Bronchial epithelial cell (primary cell): Measurements from ENCODE around the gene SDC1. TPM values are rescaled to one million over a fixed set of nuclear protein-coding genes. Genes with fewer than 3 reads are reported as not detected.

Experiments used
- DNase-seq: peaks from one replicate; pipeline ENCODE4 v3.0.0-alpha.2; 2010; ENCODE audit warnings: low read depth
- FAIRE-seq: peaks from 2 replicates; lab custom pipeline; 2011; peaks lifted over from hg19 to GRCh38; lab: Jason Lieb, UNC
- H3K27me3 ChIP-seq: 2 replicates; pipeline ENCODE4 v1.5.1; 2011; ENCODE audit warnings: low read length; ENCODE audit not compliant: control insufficient read depth, insufficient read depth
- H3K36me3 ChIP-seq: 2 replicates; pipeline ENCODE4 v1.5.1; 2011; ENCODE audit warnings: low read length; ENCODE audit not compliant: control insufficient read depth, insufficient read depth
- H3K4me3 ChIP-seq: 2 replicates; pipeline ENCODE4 v1.5.1; 2011; ENCODE audit warnings: mild to moderate bottlenecking, low read depth, low read length, control low read depth
- CTCF ChIP-seq: IDR thresholded peaks from 2 replicates; pipeline ENCODE4 v1.5.1; 2011; ENCODE audit warnings: mild to moderate bottlenecking, moderate library complexity, low read length, control low read depth, inconsistent platforms; ENCODE audit not compliant: insufficient read depth, severe bottlenecking
- total RNA-seq: library from RNA; depleted of rRNA; stranded (reverse); fragments of >200 nt; gene quantifications from 2 replicates; pipeline ENCODE4 v1.2.1, GENCODE V29; 2014

The SDC1 gene
- total RNA-seq, 1 donor from 2014 or later: 1,084 TPM

- no peaks in the 10 kb centered on the region for H3K27me3 ChIP-seq
- no peak for DNase-seq
- TF ChIP-seq CTCF: no peak
- H3K36me3 ChIP-seq: no peaks in the 10 kb centered on the region
- FAIRE-seq: peak; percentile 50
- no peak overlapping the region for H3K4me3 ChIP-seq
These were observed 48.2 kb downstream of the SDC1 start for GRCh38 chr2:20176760-20177159.

- FAIRE-seq (no peak), DNase-seq (no peak)
- H3K27me3 ChIP-seq: no peaks in the 10 kb centered on the region
- H3K36me3 ChIP-seq: no peaks in the 10 kb centered on the region
- H3K4me3 ChIP-seq: no peak overlapping the region
- no peak for TF ChIP-seq CTCF
These were observed 49.0 kb downstream of the SDC1 start for GRCh38 chr2:20175931-20176330.

GRCh38 chr2:20175267-20175666 is 49.7 kb downstream of the SDC1 start:
- FAIRE-seq: no peak
- no peaks in the 10 kb centered on the region for H3K36me3 ChIP-seq
- no peak for DNase-seq
- no peaks in the 10 kb centered on the region for H3K27me3 ChIP-seq
- no peak overlapping the region for H3K4me3 ChIP-seq
- no peak for TF ChIP-seq CTCF

GRCh38 chr2:20174410-20174809 is 50.5 kb downstream of the SDC1 start:
- no peak for DNase-seq
- FAIRE-seq: no peak
- H3K4me3 ChIP-seq: no peak overlapping the region
- no peaks in the 10 kb centered on the region for H3K36me3 ChIP-seq
- no peak for TF ChIP-seq CTCF
- no peaks in the 10 kb centered on the region for H3K27me3 ChIP-seq

- Histone ChIP-seq H3K27me3 (no peaks in the 10 kb centered on the region), H3K36me3 (no peaks in the 10 kb centered on the region), H3K4me3 (no peak overlapping the region)
- FAIRE-seq (no peak), DNase-seq (no peak)
- TF ChIP-seq CTCF: no peak
These were observed 51.2 kb downstream of the SDC1 start for GRCh38 chr2:20173496-20174402.
